H9 (cell line): ENCODE data around the gene BPIFB3. TPM values are rescaled to one million over a fixed set of nuclear protein-coding genes. Genes with fewer than 3 reads are reported as not detected.

Source experiments
- DNase-seq: peaks from one replicate; pipeline ENCODE4 v3.0.0-alpha.2; 2017
- H2AFZ ChIP-seq: one replicate; pipeline ENCODE4 v1.6.1; 2013; ENCODE audit warnings: mild to moderate bottlenecking, low read length, control low read depth, moderate library complexity
- H2AK5ac ChIP-seq: 2 replicates; pipeline ENCODE4 v1.6.1; 2013; ENCODE audit warnings: low read length, control low read depth, mixed read lengths; ENCODE audit not compliant: insufficient read length
- H2BK120ac ChIP-seq: one replicate; pipeline ENCODE4 v1.6.1; 2013; ENCODE audit warnings: low read depth, mild to moderate bottlenecking, low read length, control low read depth, inconsistent platforms; ENCODE audit not compliant: poor library complexity, severe bottlenecking
- H2BK12ac ChIP-seq: 2 replicates; pipeline ENCODE4 v1.6.1; 2013; ENCODE audit warnings: low read length, control low read depth, mixed read lengths, low read depth; ENCODE audit not compliant: insufficient read length
- H2BK15ac ChIP-seq: 2 replicates; pipeline ENCODE4 v1.6.1; 2013; ENCODE audit warnings: low read depth, low read length, control low read depth
- H2BK20ac ChIP-seq: one replicate; pipeline ENCODE4 v1.6.1; 2013; ENCODE audit warnings: low read depth, mild to moderate bottlenecking, low read length, control low read depth, inconsistent platforms; ENCODE audit not compliant: poor library complexity, severe bottlenecking
- H2BK5ac ChIP-seq: 2 replicates; pipeline ENCODE4 v1.6.1; 2013; ENCODE audit warnings: low read length, control low read depth, mixed read lengths; ENCODE audit not compliant: insufficient read length
- H3K14ac ChIP-seq: 2 replicates; pipeline ENCODE4 v1.6.1; 2013; ENCODE audit warnings: low read length, control low read depth; ENCODE audit not compliant: insufficient read depth
- H3K18ac ChIP-seq: 2 replicates; pipeline ENCODE4 v1.6.1; 2013; ENCODE audit warnings: low read depth, mild to moderate bottlenecking, mixed read lengths, low read length, control low read depth; ENCODE audit not compliant: insufficient read length
- H3K23ac ChIP-seq: 2 replicates; pipeline ENCODE4 v1.6.1; 2013; ENCODE audit warnings: low read length, control low read depth, mixed read lengths, low read depth; ENCODE audit not compliant: insufficient read length
- H3K23me2 ChIP-seq: 2 replicates; pipeline ENCODE4 v1.6.1; 2013; ENCODE audit warnings: low read depth, mild to moderate bottlenecking, mixed read lengths, low read length, control low read depth; ENCODE audit not compliant: insufficient read length, poor library complexity, severe bottlenecking
- H3K27ac ChIP-seq: 2 replicates; pipeline ENCODE4 v1.5.1; 2013; ENCODE audit warnings: low read length, control low read depth, mixed read lengths, low read depth; ENCODE audit not compliant: insufficient read length
- H3K27me3 ChIP-seq: 2 replicates; pipeline ENCODE4 v1.6.1; 2013; ENCODE audit warnings: low read length, control low read depth, inconsistent platforms; ENCODE audit not compliant: insufficient read depth
- H3K4ac ChIP-seq: 2 replicates; pipeline ENCODE4 v1.6.1; 2013; ENCODE audit warnings: low read depth, mild to moderate bottlenecking, control low read depth, inconsistent platforms, low read length, moderate library complexity
- H3K4me1 ChIP-seq: 2 replicates; pipeline ENCODE4 v1.6.1; 2013; ENCODE audit warnings: low read length, control low read depth, inconsistent platforms; ENCODE audit not compliant: insufficient read depth
- H3K4me2 ChIP-seq: 2 replicates; pipeline ENCODE4 v1.6.1; 2013; ENCODE audit warnings: low read length, control low read depth, mixed read lengths; ENCODE audit not compliant: insufficient read length, insufficient read depth
- H3K56ac ChIP-seq: 2 replicates; pipeline ENCODE4 v1.6.1; 2013; ENCODE audit warnings: low read depth, mild to moderate bottlenecking, mixed read lengths, low read length, control low read depth; ENCODE audit not compliant: insufficient read length
- H3K79me1 ChIP-seq: 2 replicates; pipeline ENCODE4 v1.6.1; 2013; ENCODE audit warnings: low read depth, mild to moderate bottlenecking, moderate library complexity, low read length, control low read depth, inconsistent platforms; ENCODE audit not compliant: insufficient read depth, poor library complexity, severe bottlenecking
- H3K79me2 ChIP-seq: 2 replicates; pipeline ENCODE4 v1.6.1; 2013; ENCODE audit warnings: low read length, control low read depth, inconsistent platforms; ENCODE audit not compliant: insufficient read depth
- H3K9ac ChIP-seq: 2 replicates; pipeline ENCODE4 v1.6.1; 2013; ENCODE audit warnings: low read length, control low read depth, mixed read lengths; ENCODE audit not compliant: insufficient read length; ENCODE audit errors: extremely low read depth
- H3K9me3 ChIP-seq: one replicate; pipeline ENCODE4 v1.6.1; 2013; ENCODE audit warnings: low read depth, low read length, inconsistent platforms; ENCODE audit not compliant: control insufficient read depth
- H3T11ph ChIP-seq: one replicate; pipeline ENCODE4 v1.6.1; 2013; ENCODE audit warnings: mild to moderate bottlenecking, low read length, control low read depth, inconsistent platforms
- H4K20me1 ChIP-seq: one replicate; pipeline ENCODE4 v1.6.1; 2013; ENCODE audit not compliant: control insufficient read depth, insufficient read length, insufficient read depth
- H4K5ac ChIP-seq: 2 replicates; pipeline ENCODE4 v1.6.1; 2013; ENCODE audit warnings: low read depth, mild to moderate bottlenecking, mixed read lengths, low read length, control low read depth; ENCODE audit not compliant: insufficient read length
- H4K8ac ChIP-seq: replicated peaks from 2 replicates; pipeline ENCODE4 v1.6.1; 2013; ENCODE audit warnings: low read length, control low read depth, mixed read lengths, low read depth; ENCODE audit not compliant: insufficient read length
- H4K91ac ChIP-seq: 2 replicates; pipeline ENCODE4 v1.6.1; 2013; ENCODE audit warnings: low read depth, mild to moderate bottlenecking, moderate library complexity, mixed read lengths, low read length, control low read depth; ENCODE audit not compliant: insufficient read length
- H3K27ac Mint-ChIP-seq, 3 experiments: 2 replicates in 2 of 3; 3 replicates in 1 of 3; pipeline ENCODE4 v1.8.0; 2020 to 2021; ENCODE audit warnings: mixed read lengths in 3 of 3, mild to moderate bottlenecking in 1 of 3, moderate library complexity in 1 of 3
- H3K27me3 Mint-ChIP-seq: 2 replicates; pipeline ENCODE4 v1.8.0; 2021; ENCODE audit warnings: low read depth, mild to moderate bottlenecking, moderate library complexity, mixed read lengths
- H3K36me3 Mint-ChIP-seq, 3 experiments: 2 replicates in 2 of 3; 3 replicates in 1 of 3; pipeline ENCODE4 v1.8.0; 2020 to 2021; ENCODE audit warnings: low read depth in 3 of 3, mixed read lengths in 3 of 3; ENCODE audit not compliant: insufficient read depth in 1 of 3
- H3K4me1 Mint-ChIP-seq, 2 experiments: 2 replicates each; pipeline ENCODE4 v1.8.0; 2020; ENCODE audit warnings: mixed read lengths in 2 of 2
- H3K4me3 Mint-ChIP-seq, 2 experiments: 2 replicates in 1 of 2; 3 replicates in 1 of 2; pipeline ENCODE4 v1.8.0; 2020 to 2021; ENCODE audit warnings: mild to moderate bottlenecking in 2 of 2, mixed read lengths in 2 of 2, moderate library complexity in 1 of 2
- H3K9me3 Mint-ChIP-seq, 2 experiments: 2 replicates in 1 of 2; 3 replicates in 1 of 2; pipeline ENCODE4 v1.8.0; 2020; ENCODE audit warnings: mild to moderate bottlenecking in 2 of 2, mixed read lengths in 2 of 2, moderate library complexity in 1 of 2
- WGBS: extraction: QIAGEN DNeasy Blood & Tissue Kit; methylation state at CpG from one replicate; pipeline ENCODE4 v1.1.7; 2013; ENCODE audit warnings: missing lambda C conversion rate, low lambda C conversion rate, mixed read lengths; ENCODE audit not compliant: insufficient read length; ENCODE audit errors: extremely low coverage; 5-methylcytosine and 5-hydroxymethylcytosine counted together
- total RNA-seq: library from RNA; stranded (reverse); gene quantifications from 2 replicates; pipeline ENCODE4 v1.2.1, GENCODE V29; 2021
- TF ChIP-seq, protein P1 (sequence below): fragments of 200-600 bp; sonication (generic); conservative IDR thresholded peaks from 3 replicates; pipeline ENCODE4 v1.8.0; 2021; ENCODE audit warnings: antibody characterized with exemption, mild to moderate bottlenecking

BPIFB3 gene
- total RNA-seq, 1 experiment from 2014 or later, result not detected

DNA sequence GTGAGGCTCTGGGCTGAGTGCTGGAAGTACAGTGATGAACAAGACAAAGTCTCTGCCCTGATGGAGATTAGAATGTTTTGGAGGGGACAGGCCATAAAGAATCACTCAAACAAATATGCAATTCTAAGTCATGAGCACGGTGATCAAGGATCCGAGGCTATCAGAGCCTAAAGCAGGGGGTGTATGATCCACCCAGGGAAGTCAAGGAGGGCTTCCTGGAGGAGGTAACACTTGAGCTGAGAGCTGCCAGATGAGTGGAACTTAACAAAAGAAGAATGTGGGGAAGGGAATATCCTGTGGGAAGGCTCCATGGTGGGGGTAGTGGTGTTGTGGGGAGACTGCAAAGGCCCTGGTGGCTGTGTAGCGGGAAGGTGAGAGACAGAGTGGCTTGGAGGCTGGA lies 38.0 kb downstream of the BPIFB3 start:
- H2BK20ac ChIP-seq, result no peak overlapping the region
- no peak overlapping the region for H3K56ac ChIP-seq
- H2AK5ac ChIP-seq, result no peak overlapping the region
- H4K91ac ChIP-seq, result no peak overlapping the region
- WGBS, result no CpG with 5 or more reads among the region's 3 CpGs
- H2BK12ac ChIP-seq, result no peak overlapping the region
- Mint-ChIP-seq H3K4me3 (no peak overlapping the region), H3K27ac (no peak overlapping the region), H3K27me3 (peaks cover 15% of the 10 kb centered on the region), H3K4me1 (0 out of 4 replicates have a peak, but pooled peaks cover 0 to 2% of the 10 kb centered on the region in 2 experiments), H3K9me3 (no peaks in the 10 kb centered on the region), H3K36me3 (no peaks in the 10 kb centered on the region)
- H3K79me1 ChIP-seq, result no peaks in the 10 kb centered on the region
- H2BK120ac ChIP-seq, result no peak overlapping the region
- H4K5ac ChIP-seq, result no peak overlapping the region
- no peak overlapping the region for H3K27ac ChIP-seq
- H3K18ac ChIP-seq, result no peak overlapping the region
- no peak overlapping the region for H2AFZ ChIP-seq
- no peak overlapping the region for H3T11ph ChIP-seq
- H2BK5ac ChIP-seq, result no peak overlapping the region
- no peaks in the 10 kb centered on the region for H3K23me2 ChIP-seq
- no peak overlapping the region for H3K4me2 ChIP-seq
- no peak overlapping the region for H3K4ac ChIP-seq
- no peaks in the 10 kb centered on the region for H4K20me1 ChIP-seq
- no peak overlapping the region for H3K14ac ChIP-seq
- H3K9me3 ChIP-seq, result no peaks in the 10 kb centered on the region
- no peaks in the 10 kb centered on the region for H3K27me3 ChIP-seq
- H3K9ac ChIP-seq, result no peak overlapping the region
- H3K79me2 ChIP-seq, result no peaks in the 10 kb centered on the region
- no peak overlapping the region for H2BK15ac ChIP-seq
- H3K23ac ChIP-seq, result no peak overlapping the region
- no peak overlapping the region for H4K8ac ChIP-seq
- H3K4me1 ChIP-seq, result no peaks in the 10 kb centered on the region
- TF ChIP-seq, protein P1, sequence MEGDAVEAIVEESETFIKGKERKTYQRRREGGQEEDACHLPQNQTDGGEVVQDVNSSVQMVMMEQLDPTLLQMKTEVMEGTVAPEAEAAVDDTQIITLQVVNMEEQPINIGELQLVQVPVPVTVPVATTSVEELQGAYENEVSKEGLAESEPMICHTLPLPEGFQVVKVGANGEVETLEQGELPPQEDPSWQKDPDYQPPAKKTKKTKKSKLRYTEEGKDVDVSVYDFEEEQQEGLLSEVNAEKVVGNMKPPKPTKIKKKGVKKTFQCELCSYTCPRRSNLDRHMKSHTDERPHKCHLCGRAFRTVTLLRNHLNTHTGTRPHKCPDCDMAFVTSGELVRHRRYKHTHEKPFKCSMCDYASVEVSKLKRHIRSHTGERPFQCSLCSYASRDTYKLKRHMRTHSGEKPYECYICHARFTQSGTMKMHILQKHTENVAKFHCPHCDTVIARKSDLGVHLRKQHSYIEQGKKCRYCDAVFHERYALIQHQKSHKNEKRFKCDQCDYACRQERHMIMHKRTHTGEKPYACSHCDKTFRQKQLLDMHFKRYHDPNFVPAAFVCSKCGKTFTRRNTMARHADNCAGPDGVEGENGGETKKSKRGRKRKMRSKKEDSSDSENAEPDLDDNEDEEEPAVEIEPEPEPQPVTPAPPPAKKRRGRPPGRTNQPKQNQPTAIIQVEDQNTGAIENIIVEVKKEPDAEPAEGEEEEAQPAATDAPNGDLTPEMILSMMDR, result no peak
- no peak for DNase-seq
